Activated naive CD8-positive, alpha-beta T cell treated with anti-CD3 and anti-CD28 coated beads, Interleukin-2, amount 10 ng/mL, durations not matched to agents 7 days and 5 days (primary cell): Measurements from ENCODE around the gene VEGFC. TPM values are rescaled to one million over a fixed set of nuclear protein-coding genes. Genes with fewer than 3 reads are reported as not detected.

Source experiments
- ATAC-seq: fragments of 150-1000 bp; cut with Tn5 transposase; one replicate; pipeline ENCODE4 v1.10.0; 2021; ENCODE audit warnings: low read depth, moderate library complexity
- POLR2A ChIA-PET: fragments of 350-600 bp; sonication (Branson Sonifier 250); formaldehyde crosslinking; loops from one replicate; lab custom pipeline; 2021; ENCODE audit warnings: antibody characterized with exemption; lab: Charles Lee
- DNase-seq: peaks from one replicate; pipeline ENCODE4 v3.0.0; 2021
- H3K27ac Mint-ChIP-seq: one replicate; pipeline ENCODE4 v1.8.0; 2022; ENCODE audit warnings: mild to moderate bottlenecking, mixed read lengths
- H3K27me3 Mint-ChIP-seq: one replicate; pipeline ENCODE4 v1.8.0; 2022; ENCODE audit warnings: mild to moderate bottlenecking, moderate library complexity, mixed read lengths
- H3K36me3 Mint-ChIP-seq: one replicate; pipeline ENCODE4 v1.8.0; 2021; ENCODE audit warnings: mild to moderate bottlenecking, mixed read lengths
- H3K4me1 Mint-ChIP-seq: one replicate; pipeline ENCODE4 v1.8.0; 2021; ENCODE audit warnings: mixed read lengths
- H3K4me3 Mint-ChIP-seq: one replicate; pipeline ENCODE4 v1.8.0; 2022; ENCODE audit warnings: mild to moderate bottlenecking, moderate library complexity, mixed read lengths
- H3K9me3 Mint-ChIP-seq: one replicate; pipeline ENCODE4 v1.8.0; 2021; ENCODE audit warnings: mixed read lengths
- total RNA-seq, 2 experiments: library from RNA; stranded (reverse); gene quantifications; one replicate each; pipeline ENCODE4 v1.2.3, GENCODE V29; 2021

VEGFC gene
- total RNA-seq, 2 experiments from 2014 or later = not detected

DNA sequence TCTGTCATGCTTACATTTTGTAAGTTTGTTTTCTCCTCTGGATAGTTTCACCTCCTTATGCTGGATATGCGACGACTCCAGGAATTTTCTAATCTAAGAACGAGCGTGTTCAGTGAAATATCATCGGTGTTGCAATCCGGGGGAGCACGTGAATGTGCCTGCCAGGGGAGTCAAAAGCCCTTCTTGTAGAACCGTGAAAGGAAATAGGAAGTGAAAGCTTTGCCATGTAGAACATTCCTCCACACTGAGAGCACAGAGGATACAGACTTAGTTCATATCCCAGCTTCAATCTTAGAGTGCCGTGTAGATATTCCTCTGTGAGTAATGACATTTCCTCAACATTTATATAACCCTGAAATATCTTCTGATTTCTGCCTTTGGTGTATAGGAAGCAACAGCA, 121.2 kb downstream of the VEGFC start:
- POLR2A ChIA-PET = no interaction called here
- no peak for ATAC-seq
- H3K4me1 Mint-ChIP-seq = no peaks in the 10 kb centered on the region
- H3K9me3 Mint-ChIP-seq = no peaks in the 10 kb centered on the region
- no peak for DNase-seq
- no peak overlapping the region for H3K4me3 Mint-ChIP-seq
- H3K36me3 Mint-ChIP-seq = no peaks in the 10 kb centered on the region
- H3K27ac Mint-ChIP-seq = no peak overlapping the region
- no peaks in the 10 kb centered on the region for H3K27me3 Mint-ChIP-seq

DNA sequence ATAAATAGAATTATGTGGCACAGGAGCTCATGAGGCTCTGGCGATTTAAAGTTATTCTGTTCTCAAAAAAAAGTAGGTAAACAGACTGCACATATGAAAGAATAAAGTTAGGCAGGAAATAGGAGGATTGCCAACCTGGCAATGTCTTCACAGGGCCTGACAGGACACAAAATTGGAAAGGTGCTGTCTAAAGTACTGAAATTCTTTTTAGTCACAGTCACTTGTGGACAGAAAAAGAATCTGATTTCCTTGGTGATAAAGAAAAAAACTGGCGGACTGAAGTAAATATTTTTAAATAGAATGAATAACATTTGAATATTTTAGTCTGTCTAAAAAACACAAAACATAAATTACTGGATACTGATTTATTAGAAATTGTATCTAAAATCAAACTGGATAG, 124.4 kb downstream of the VEGFC start:
- DNase-seq = no peak
- POLR2A ChIA-PET = no interaction called here
- Mint-ChIP-seq H3K4me1 (no peaks in the 10 kb centered on the region), H3K36me3 (no peaks in the 10 kb centered on the region), H3K4me3 (no peak overlapping the region), H3K27ac (no peak overlapping the region), H3K27me3 (no peaks in the 10 kb centered on the region), H3K9me3 (no peaks in the 10 kb centered on the region)
- ATAC-seq = no peak

DNA sequence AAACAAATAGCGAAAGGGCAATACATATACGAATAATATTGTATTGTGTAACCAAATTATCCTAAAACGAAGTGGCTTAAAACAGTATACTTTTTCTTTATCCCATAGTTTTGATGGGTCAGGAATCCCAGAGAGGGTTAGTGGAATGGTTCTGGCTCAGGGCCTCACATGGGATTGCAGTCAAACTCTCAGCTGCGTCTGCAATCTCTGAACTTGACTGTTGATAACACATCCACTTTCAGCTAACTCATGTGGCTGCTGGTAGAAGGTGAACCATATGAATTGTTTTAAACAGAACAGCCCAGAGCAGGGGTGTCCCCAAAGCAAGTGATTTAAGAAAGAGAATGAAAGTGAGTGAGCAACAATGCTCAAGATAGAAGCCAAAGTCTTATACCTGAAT, 127.8 kb downstream of the VEGFC start:
- Mint-ChIP-seq H3K36me3 (no peaks in the 10 kb centered on the region), H3K4me3 (no peak overlapping the region)

DNA sequence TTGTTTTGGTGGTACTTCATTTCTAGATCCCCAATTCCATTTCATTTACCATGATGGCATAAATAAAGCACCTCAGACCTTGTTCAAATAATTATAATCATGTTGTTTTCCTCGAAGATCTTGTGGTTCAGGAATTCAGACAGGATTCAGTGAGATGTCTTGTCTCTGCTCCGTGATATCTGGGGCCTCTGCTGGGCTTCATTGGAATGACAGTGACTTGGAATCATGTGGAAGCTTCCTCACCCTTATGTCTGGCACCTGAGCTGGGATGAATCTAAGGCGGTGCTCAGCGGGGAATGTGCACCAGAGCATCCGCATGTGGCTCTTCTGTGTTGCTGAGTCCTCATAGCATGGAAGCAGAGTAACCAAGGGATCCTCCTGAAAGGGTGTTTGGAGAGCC, 132.2 kb downstream of the VEGFC start:
- POLR2A ChIA-PET = no interaction called here
- Mint-ChIP-seq H3K4me1 (no peaks in the 10 kb centered on the region), H3K4me3 (no peak overlapping the region), H3K27me3 (no peaks in the 10 kb centered on the region), H3K9me3 (peaks cover 2% of the 10 kb centered on the region), H3K27ac (no peak overlapping the region), H3K36me3 (no peaks in the 10 kb centered on the region)
- ATAC-seq (no peak), DNase-seq (no peak)

More for the DNA sequence above, 127.8 kb downstream of the VEGFC start:
- no peaks in the 10 kb centered on the region for H3K4me1 Mint-ChIP-seq
- ATAC-seq (no peak), DNase-seq (no peak)
- no peaks in the 10 kb centered on the region for H3K27me3 Mint-ChIP-seq
- H3K27ac Mint-ChIP-seq = no peak overlapping the region
- H3K9me3 Mint-ChIP-seq = no peaks in the 10 kb centered on the region
- POLR2A ChIA-PET = no interaction called here

DNA sequence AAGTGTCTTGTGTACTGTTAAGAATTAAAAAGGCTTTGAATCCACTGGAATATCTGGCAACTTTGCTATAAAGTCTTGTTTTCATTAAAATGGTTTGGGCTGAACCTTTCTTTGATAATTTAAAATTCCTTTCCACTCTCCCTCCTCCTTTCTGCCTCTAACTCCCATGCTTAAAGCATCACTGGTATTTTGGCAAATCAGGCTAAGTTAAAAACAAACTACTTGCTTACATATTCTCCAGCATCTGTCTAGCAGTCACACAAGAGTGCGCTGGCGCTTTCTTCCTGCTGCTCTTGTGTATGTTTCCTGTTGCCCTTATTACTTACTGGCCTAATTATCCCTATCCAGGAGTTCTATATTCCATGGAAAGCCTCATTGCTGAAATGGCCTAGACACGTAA, 136.6 kb downstream of the VEGFC start:
- Mint-ChIP-seq H3K4me1 (no peaks in the 10 kb centered on the region), H3K36me3 (no peaks in the 10 kb centered on the region), H3K4me3 (no peak overlapping the region), H3K9me3 (peaks cover 2% of the 10 kb centered on the region), H3K27ac (no peak overlapping the region), H3K27me3 (no peaks in the 10 kb centered on the region)
- POLR2A ChIA-PET = no interaction called here
- DNase-seq (no peak), ATAC-seq (no peak)

DNA sequence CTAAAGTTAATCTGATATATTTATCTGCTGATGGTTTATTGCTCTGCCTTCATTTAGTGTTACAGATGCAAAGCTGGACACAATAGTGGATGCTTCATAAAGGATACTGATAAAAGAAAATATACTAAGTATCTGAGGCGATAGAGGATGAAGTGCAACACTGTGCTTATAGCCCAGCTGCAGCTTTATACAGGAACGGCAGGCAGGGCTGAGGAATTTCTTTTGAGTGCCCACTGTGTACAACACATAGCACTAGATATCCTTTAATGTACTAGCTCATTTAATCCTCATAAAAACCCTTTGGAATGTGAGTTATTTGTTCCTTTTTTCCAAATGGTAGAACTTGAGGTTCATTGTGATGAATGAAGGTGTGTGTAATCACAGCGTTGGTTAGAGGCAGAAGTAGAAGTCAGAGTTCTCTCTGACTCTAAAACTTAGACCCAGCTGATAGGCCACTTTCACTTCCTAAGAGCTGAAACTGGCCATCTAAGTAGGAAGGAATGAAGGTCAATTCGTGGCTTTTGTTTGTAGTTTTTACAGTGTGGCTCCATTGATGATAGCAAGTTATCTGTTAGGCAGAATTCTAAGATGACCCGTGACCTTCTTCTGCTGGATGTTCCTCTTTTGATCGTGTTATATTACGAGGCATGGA, 138.0 kb downstream of the VEGFC start:
- Mint-ChIP-seq H3K9me3 (peaks cover 2% of the 10 kb centered on the region), H3K36me3 (no peaks in the 10 kb centered on the region), H3K4me3 (no peak overlapping the region), H3K27me3 (no peaks in the 10 kb centered on the region), H3K4me1 (no peaks in the 10 kb centered on the region), H3K27ac (no peak overlapping the region)
- POLR2A ChIA-PET = no interaction called here
- ATAC-seq = no peak
- DNase-seq = no peak

DNA sequence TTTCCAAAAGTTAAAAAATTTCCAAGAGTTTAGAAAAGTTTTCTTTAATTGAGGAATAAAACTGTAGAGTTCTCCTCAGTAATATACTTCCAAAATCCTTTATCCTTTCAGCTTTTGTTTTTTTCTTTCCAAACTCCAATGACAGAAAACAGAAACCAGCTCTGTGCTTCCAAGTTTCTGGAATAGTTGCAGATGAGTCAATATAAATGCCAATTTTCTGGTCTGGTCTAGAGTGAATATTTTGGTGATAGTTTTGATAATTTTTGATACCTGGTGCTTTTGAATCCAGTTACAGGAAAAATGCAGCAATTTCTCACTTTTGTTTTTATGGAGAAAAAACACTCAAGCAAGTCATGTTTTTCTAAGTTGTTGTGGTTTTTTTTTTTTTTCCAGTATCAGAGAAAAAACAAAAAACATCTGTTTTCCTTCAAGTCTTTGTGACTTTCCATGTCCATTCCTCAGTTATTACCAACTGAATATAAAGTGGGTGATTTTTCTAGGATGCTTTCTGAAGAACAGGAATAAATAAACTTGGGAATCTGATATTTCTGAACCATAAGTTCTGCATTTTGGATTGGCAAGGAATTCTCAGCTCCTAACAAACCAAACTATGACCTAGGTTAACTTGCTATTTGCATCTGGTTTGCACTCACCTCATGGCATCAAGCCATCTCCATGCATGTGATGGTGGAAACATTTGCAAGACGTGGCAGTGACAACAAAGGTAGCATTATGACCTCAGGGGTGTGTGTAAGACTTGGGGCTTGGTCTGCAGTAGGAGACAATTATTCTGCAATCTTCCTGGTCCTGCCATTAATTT, 139.1 kb downstream of the VEGFC start:
- no peak overlapping the region for H3K27ac Mint-ChIP-seq
- no peaks in the 10 kb centered on the region for H3K36me3 Mint-ChIP-seq
- H3K4me3 Mint-ChIP-seq = no peak overlapping the region
- ATAC-seq (no peak), DNase-seq (no peak)
- H3K27me3 Mint-ChIP-seq = no peaks in the 10 kb centered on the region
- POLR2A ChIA-PET = no interaction called here
- H3K4me1 Mint-ChIP-seq = no peaks in the 10 kb centered on the region
- peaks cover 2% of the 10 kb centered on the region for H3K9me3 Mint-ChIP-seq

DNA sequence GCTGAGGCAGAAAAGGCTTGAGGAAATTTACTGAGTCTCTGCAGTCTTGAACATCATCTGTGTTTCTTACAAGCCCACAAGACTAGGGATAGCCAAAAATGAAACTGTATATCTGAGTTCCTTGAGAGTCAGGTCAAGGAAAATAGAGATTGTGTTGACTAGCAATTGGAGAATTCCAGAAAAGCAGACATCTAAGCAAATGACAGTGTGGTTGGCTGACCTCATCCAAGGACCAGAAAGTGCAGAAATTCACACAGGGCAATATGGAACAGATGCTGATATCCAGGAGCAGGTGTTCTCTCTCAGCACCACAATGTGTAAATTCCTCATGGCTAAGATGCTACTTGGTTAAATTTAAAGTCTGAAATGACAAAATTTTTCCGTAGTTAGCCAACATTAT, 146.4 kb downstream of the VEGFC start:
- no peak for ATAC-seq
- no peak for DNase-seq
- H3K27ac Mint-ChIP-seq = no peak overlapping the region
- no peaks in the 10 kb centered on the region for H3K36me3 Mint-ChIP-seq
- H3K4me3 Mint-ChIP-seq = no peak overlapping the region
- no peaks in the 10 kb centered on the region for H3K4me1 Mint-ChIP-seq
- no peaks in the 10 kb centered on the region for H3K9me3 Mint-ChIP-seq
- no peaks in the 10 kb centered on the region for H3K27me3 Mint-ChIP-seq
- POLR2A ChIA-PET = no interaction called here

DNA sequence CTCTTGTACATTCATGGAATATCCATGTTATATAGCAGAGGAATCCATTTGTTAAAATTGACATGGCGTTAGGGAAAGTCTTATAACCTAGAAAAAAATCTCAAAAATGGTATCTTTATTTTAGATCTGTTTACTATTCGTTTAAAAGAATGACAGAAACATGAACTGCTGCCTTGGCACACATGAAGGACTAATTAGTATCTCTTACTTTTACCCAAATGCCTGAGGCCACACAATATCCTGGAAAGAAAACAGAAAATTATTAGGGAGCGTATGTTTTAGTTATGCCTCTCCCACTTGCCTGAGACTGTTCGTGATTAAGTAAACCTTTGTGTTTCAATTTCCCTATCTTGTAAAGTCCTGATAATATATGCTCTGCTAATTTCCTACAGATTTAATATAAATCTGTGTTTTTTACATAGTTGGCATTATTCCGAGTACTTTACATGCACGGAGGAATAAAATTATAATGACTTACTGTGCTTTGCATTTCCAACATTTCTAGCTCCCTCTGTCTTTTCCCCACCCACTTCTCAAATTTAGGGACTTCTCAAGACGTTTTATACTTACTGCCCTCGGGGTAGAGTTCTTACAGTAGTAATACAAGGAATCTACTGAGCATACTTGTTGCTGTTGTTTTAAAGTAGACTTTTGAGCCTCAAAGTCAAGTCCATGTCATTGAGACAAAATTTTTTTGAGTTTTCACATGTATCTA, 147.3 kb downstream of the VEGFC start:
- no peaks in the 10 kb centered on the region for H3K27me3 Mint-ChIP-seq
- H3K27ac Mint-ChIP-seq = no peak overlapping the region
- DNase-seq = no peak
- H3K4me3 Mint-ChIP-seq = no peak overlapping the region
- H3K36me3 Mint-ChIP-seq = no peaks in the 10 kb centered on the region
- no peak for ATAC-seq
- H3K9me3 Mint-ChIP-seq = no peaks in the 10 kb centered on the region
- POLR2A ChIA-PET = no interaction called here
- H3K4me1 Mint-ChIP-seq = no peaks in the 10 kb centered on the region

DNA sequence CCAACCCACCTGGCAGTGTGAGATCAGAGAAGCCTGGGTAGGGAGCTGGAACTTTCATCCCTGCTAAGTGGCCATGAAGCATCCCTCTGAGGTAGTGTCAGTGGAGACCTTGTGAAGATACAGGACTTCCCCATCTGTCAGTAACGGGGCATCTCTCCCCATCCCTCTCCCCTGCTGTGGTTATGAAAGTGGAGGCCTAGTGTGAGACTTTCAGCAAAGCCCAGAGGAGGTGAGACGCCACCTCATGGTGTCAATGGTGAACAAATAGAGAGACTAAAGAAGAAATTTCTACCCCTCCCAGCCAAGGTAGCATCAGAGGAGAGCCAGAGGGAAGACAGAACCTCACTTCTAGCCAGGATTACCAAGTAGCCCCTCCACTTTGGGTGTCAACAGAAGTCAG, 150.2 kb downstream of the VEGFC start:
- Mint-ChIP-seq H3K4me3 (no peak overlapping the region), H3K27ac (no peak overlapping the region), H3K27me3 (no peaks in the 10 kb centered on the region), H3K36me3 (no peaks in the 10 kb centered on the region), H3K9me3 (no peaks in the 10 kb centered on the region), H3K4me1 (no peaks in the 10 kb centered on the region)
- POLR2A ChIA-PET = no interaction called here
- ATAC-seq (no peak), DNase-seq (no peak)

DNA sequence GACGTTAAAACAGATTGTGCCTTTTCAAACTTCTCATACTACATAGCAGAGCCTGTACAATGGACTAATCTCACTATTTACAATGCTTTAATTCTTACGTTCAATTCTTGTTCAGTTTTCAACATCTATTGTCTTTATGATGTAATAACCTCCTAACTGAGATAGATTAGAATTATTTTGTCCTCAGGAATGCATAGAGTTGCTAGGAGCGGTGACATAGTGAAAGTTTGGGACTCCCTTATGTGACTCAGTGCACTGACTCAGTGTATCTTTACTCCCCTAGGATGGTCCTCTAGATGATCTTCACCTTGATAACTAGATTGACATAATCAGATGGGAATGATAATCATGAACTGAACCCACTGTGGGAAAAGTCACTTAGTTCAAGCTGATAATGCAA, 151.5 kb downstream of the VEGFC start:
- H3K36me3 Mint-ChIP-seq = no peaks in the 10 kb centered on the region
- POLR2A ChIA-PET = no interaction called here
- H3K4me1 Mint-ChIP-seq = no peaks in the 10 kb centered on the region
- H3K27ac Mint-ChIP-seq = no peak overlapping the region
- no peaks in the 10 kb centered on the region for H3K9me3 Mint-ChIP-seq
- H3K27me3 Mint-ChIP-seq = no peaks in the 10 kb centered on the region
- no peak overlapping the region for H3K4me3 Mint-ChIP-seq
- DNase-seq = no peak
- no peak for ATAC-seq

DNA sequence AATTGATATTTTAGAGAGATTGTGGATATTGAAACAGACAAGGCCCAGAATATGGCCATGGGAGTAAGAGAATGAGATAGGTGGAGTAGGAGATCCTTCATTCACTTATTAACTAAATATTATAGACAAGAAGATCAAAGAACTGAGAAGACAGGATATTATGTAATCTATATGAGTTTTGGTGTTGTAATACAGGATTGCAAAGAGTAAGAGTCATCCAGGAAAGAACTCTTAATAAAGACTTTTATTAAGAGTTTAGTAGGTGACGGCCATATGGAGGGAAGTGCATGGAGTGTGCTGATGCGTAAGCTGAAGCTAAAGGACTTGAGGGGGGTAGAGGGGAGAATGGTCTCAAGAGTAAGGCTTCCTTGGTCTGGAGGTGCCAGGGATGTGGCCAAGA, 153.7 kb downstream of the VEGFC start:
- DNase-seq (no peak), ATAC-seq (no peak)
- Mint-ChIP-seq H3K36me3 (no peaks in the 10 kb centered on the region), H3K4me1 (no peaks in the 10 kb centered on the region), H3K9me3 (no peaks in the 10 kb centered on the region), H3K27ac (no peak overlapping the region), H3K4me3 (no peak overlapping the region), H3K27me3 (no peaks in the 10 kb centered on the region)
- POLR2A ChIA-PET = no interaction called here

DNA sequence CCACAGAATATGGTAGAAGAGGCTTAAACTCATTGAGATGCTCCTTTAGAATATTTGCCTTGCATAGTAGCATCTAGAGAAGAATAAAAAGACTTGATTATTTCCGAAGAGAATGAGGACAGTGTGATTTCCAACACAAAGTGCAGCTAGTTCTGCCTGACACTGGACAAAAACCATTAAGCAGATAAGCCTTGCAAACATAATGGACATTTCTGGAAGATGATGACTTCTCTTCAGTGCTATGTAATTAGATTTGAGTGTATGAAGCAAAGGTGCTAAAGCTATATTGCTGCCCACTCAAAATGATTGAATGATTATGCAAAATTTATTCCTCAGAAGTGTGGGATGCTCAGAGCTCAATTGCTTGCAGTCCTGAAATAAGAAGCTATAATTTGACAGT, 156.4 kb downstream of the VEGFC start:
- Mint-ChIP-seq H3K4me3 (no peak overlapping the region), H3K27ac (no peak overlapping the region), H3K27me3 (no peaks in the 10 kb centered on the region), H3K9me3 (no peaks in the 10 kb centered on the region), H3K36me3 (no peaks in the 10 kb centered on the region), H3K4me1 (no peaks in the 10 kb centered on the region)
- ATAC-seq (no peak), DNase-seq (no peak)
- POLR2A ChIA-PET = no interaction called here
